Measurements from ENCODE around the gene NDST1. TPM values are rescaled to one million over a fixed set of nuclear protein-coding genes. Genes with fewer than 3 reads are reported as not detected.
"Not testable (repeated sequence)": the region's sequence is repeated elsewhere in the genome, so short reads cannot be mapped to it uniquely, and the experiment has no call there.

Gene NDST1
- total and polyA plus RNA-seq, 12 donors: 14.8 to 86.1 (median 58.5) TPM

GRCh38 chr5:150517272-150518152 is 9.6 kb downstream of the NDST1 start:
- peak in 1 of 2 donors; percentile 62 for DNase-seq

DNA sequence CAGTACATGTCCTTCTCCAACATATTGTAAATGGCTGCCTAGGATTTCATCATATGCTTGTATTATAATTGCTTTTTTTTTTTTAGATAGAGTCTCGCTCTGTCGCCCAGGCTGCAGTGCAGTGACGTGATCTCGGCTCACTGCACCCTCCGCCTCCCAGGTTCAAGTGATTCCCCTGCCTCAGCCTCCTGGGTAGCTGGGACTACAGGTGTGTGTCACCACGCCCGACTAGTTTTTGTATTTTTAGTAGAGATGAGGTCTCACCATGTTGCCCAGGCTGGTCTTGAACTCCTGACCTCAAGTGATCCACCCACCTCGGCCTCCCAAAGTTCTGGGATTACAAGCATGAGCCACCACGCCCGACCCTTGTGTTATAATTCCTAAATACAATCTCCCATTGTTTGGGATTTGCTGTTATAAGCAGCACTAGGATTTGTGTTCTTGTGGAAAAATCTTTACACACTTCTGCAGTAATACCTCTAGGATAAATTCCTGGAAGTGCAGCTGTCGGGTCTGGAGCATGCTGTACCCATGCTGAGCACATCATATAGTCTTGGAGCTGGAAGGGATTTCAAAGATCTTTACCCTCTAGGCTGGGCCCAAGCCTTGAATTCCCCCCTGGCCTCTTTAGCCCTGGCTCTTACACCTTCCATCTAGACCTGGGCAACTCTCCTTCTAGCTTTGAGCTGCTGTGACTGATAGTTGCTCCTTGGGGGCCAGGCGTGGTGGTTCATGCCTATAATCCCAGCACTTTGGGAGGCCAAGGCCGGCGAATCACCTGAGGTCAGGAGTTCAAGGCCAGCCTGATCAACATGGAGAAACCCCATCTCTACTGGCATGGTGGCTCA is 11.0 kb downstream of the NDST1 start:
- H3K4me3 ChIP-seq; H3K27me3 ChIP-seq; intact Hi-C loops (cut with DNase I); ATAC-seq; H3K9me3 ChIP-seq; DNase-seq: not testable (repeated sequence)
- WGBS, 2 donors: 86 to 90% methylated on average over 14 of the region's 14 CpGs
- Histone ChIP-seq H3K36me3 (peaks cover 0 to 40% (median 8%) of the 10 kb centered on the region in 9 donors), H3K4me1 (peaks cover 48 to 97% (median 92%) of the 10 kb centered on the region in 9 donors), H3K27ac (peak overlapping the region in 6 of 10 donors; percentile 3 to 54 (median 21))

More at GRCh38 chr5:150517272-150518152, 9.6 kb downstream of the NDST1 start:
- Histone ChIP-seq H3K36me3 (peaks cover 0 to 31% (median 8%) of the 10 kb centered on the region in 9 donors), H3K4me1 (peaks cover 37 to 97% (median 92%) of the 10 kb centered on the region in 9 donors), H3K27ac (peak overlapping the region in 8 of 10 donors; percentile 13 to 78 (median 31)), H3K9me3 (no peaks in the 10 kb centered on the region), H3K4me3 (no peak overlapping the region), H3K27me3 (no peaks in the 10 kb centered on the region)
- ATAC-seq: peak in 6 of 8 donors; percentile 5 to 45 (median 21)
- intact Hi-C loops (cut with DNase I): no loop called here
- 47 to 49% methylated on average over 13 of the region's 13 CpGs for WGBS, 2 donors
- no peak for TF ChIP-seq CTCF (IDR thresholded peaks at IDR 0.05)

DNA sequence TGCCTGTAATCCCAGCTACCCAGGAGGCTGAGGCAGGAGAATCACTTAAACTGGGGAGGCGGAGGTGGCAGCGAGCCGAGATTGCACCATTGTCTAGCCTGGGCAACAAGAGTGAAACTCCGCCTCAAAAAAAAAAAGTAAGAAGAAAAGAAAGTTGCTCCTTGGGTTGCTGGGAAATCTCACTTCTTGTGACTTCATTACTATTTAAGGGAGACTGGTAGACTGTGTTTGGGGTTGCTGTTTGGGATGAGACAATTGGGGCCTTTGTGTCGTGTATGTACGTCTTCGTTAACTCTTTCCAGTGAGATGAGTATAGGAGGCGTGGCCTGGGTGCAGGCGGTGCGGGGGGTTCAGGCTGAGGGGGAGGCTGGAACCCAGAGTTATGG is 11.6 kb downstream of the NDST1 start:
- H3K9me3 ChIP-seq: no peaks in the 10 kb centered on the region
- WGBS, 2 donors: 79 to 85% methylated on average over 10 of the region's 10 CpGs
- intact Hi-C loops (cut with DNase I): no loop called here
- H3K36me3 ChIP-seq: peaks cover 0 to 45% (median 8%) of the 10 kb centered on the region in 9 donors
- no peak for TF ChIP-seq CTCF (IDR thresholded peaks at IDR 0.05)
- no peak overlapping the region for H3K4me3 ChIP-seq
- peak overlapping the region in 6 of 10 donors; percentile 5 to 87 (median 30) for H3K27ac ChIP-seq
- DNase-seq (no peak), ATAC-seq (no peak)
- peaks cover 48 to 97% (median 92%) of the 10 kb centered on the region in 9 donors for H3K4me1 ChIP-seq
- H3K27me3 ChIP-seq: no peaks in the 10 kb centered on the region

DNA sequence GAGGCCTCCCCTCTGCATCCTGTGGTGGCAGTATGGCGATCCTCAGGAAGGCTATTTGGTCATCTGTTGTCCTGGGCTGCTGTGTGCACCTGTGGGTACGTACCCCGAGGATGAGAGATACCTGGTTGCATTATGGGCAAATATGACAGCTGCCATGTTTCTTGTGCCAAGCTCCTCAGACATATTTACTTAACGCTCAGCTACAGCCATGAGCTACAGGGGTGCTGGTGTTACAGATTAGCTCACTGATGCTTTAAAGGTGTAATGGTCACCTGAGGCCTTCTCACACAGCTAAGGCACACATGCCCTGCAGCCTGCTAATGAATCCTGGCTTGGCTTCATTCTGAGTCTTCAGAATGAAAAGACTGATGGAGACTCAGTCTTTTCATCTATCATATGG is 12.0 kb downstream of the NDST1 start:
- Histone ChIP-seq H3K27me3 (no peaks in the 10 kb centered on the region), H3K27ac (peak overlapping the region in 5 of 10 donors; percentile 5 to 87 (median 14)), H3K9me3 (no peaks in the 10 kb centered on the region), H3K4me1 (peaks cover 45 to 97% (median 92%) of the 10 kb centered on the region in 9 donors), H3K4me3 (no peak overlapping the region), H3K36me3 (peaks cover 0 to 48% (median 8%) of the 10 kb centered on the region in 9 donors)
- no peak for ATAC-seq
- DNase-seq: no peak
- TF ChIP-seq CTCF (IDR thresholded peaks at IDR 0.05): no peak
- 90 to 92% methylated on average over 4 of the region's 4 CpGs for WGBS, 2 donors
- intact Hi-C loops (cut with DNase I): loop anchor here in 7 of 10 donors (5.0 to 10.0 kb wide), 3 partner anchors 33 to 63 kb away; no protein-coding TSS in a partner anchor

Data from heart right ventricle (tissue), 16 donors.